ENCODE measurements around the gene UBLCP1. TPM values are rescaled to one million over a fixed set of nuclear protein-coding genes. Genes with fewer than 3 reads are reported as not detected.

UBLCP1 gene
- polyA plus RNA-seq, 2 of the 4 experiments (the other 2 are of a cell fraction) = 36.5 to 64.8 TPM

GRCh38 chr5:159274676-159275075 is 11.6 kb downstream of the UBLCP1 start:
- Histone ChIP-seq H3K27ac (no peak overlapping the region), H3K9me3 (no peaks in the 10 kb centered on the region), H3K4me2 (no peak overlapping the region), H3K4me3 (no peak overlapping the region), H3K4me1 (no peaks in the 10 kb centered on the region)
- POLR2A ChIA-PET = no interaction called here
- CTCF ChIA-PET = interaction anchor here (0.6 to 1.8 kb wide), 2 partner anchors 118 to 766 kb away, joined by 3 to 5 read pairs; no protein-coding TSS in a partner anchor
- DNase-seq (ENCODE audit: low read depth in 1 of 2, low spot score in 1 of 2) (no peak), ATAC-seq (no peak), FAIRE-seq (no peak)
- TF ChIP-seq KDM5A (IDR thresholded peaks at IDR 0.05) (no peak), CHD4 (IDR thresholded peaks at IDR 0.05; ENCODE audit: borderline replicate concordance) (no peak), EHF (CRISPR knock-in tag; IDR thresholded peaks at IDR 0.05) (no peak), MAFK (IDR thresholded peaks at IDR 0.05; ENCODE audit: partially characterized antibody) (no peak), ZFP36 (IDR thresholded peaks at IDR 0.05; ENCODE audit: borderline replicate concordance, partially characterized antibody) (no peak), ATOH8 (CRISPR knock-in tag; IDR thresholded peaks at IDR 0.05; ENCODE audit: low read depth) (no peak), HOXB5 (CRISPR knock-in tag; IDR thresholded peaks at IDR 0.05) (no peak), HDAC2 (IDR thresholded peaks at IDR 0.05) (no peak), MYC (IDR thresholded peaks at IDR 0.05; ENCODE audit: borderline replicate concordance, low read length) (no peak)

GRCh38 chr5:159286420-159287035 is 23.4 kb downstream of the UBLCP1 start:
- 67% methylated on average over 8 of the region's 8 CpGs for WGBS (ENCODE audit: missing lambda C conversion rate)
- DNase-seq (ENCODE audit: low read depth in 1 of 2, low spot score in 1 of 2) (peak in 1 of 2 experiments; percentile 35), FAIRE-seq (peak; percentile 65), ATAC-seq (peak in 1 of 2 experiments; percentile 57; a peak in 2 of 6 replicates)
- POLR2A ChIA-PET = interaction anchor here (0.5 to 0.6 kb wide), 2 partner anchors 96 to 168 kb away, joined by 3 to 4 read pairs; no protein-coding TSS in a partner anchor
- no peak overlapping the region for H3K4me2 ChIP-seq
- H3K9me3 ChIP-seq = no peaks in the 10 kb centered on the region
- H3K27ac ChIP-seq = no peak overlapping the region
- no peaks in the 10 kb centered on the region for H3K4me1 ChIP-seq
- H3K4me3 ChIP-seq = no peak overlapping the region
- no peak for TF ChIP-seq MAX (IDR thresholded peaks at IDR 0.05)
- TF ChIP-seq CTCF (IDR thresholded peaks at IDR 0.05) = peak; percentile 61
- no peak for TF ChIP-seq MYC (IDR thresholded peaks at IDR 0.05; ENCODE audit: borderline replicate concordance, low read length)
- no peak for TF ChIP-seq CHD2 (IDR thresholded peaks at IDR 0.05; ENCODE audit: low read length, partially characterized antibody)
- peak; percentile 59 for TF ChIP-seq SMC3 (IDR thresholded peaks at IDR 0.05)
- TF ChIP-seq HOXB13 (CRISPR knock-in tag; IDR thresholded peaks at IDR 0.05; ENCODE audit: low read depth) = no peak
- TF ChIP-seq KDM5A (IDR thresholded peaks at IDR 0.05) = no peak
- TF ChIP-seq RAD21 (conservative IDR thresholded peaks at IDR 0.05 in 1 of 2, IDR thresholded peaks at IDR 0.05 in 1 of 2) = peak; percentile 71 to 72
- CTCF ChIA-PET = interaction anchor here (0.7 to 3.5 kb wide), 17 partner anchors 9 to 700 kb away, joined by 3 to 16 read pairs (median 3); no protein-coding TSS in a partner anchor

- FAIRE-seq (no peak), DNase-seq (ENCODE audit: low read depth in 1 of 2, low spot score in 1 of 2) (no peak), ATAC-seq (no peak)
- H3K4me3 ChIP-seq = no peak overlapping the region
- 89% methylated on average over 4 of the region's 4 CpGs for WGBS (ENCODE audit: missing lambda C conversion rate)
- ChIA-PET POLR2A (no interaction called here), CTCF (interaction anchor here (1.4 to 2.0 kb wide), 4 partner anchors 20 to 696 kb away, joined by 4 to 12 read pairs (median 7); no protein-coding TSS in a partner anchor)
- H3K27ac ChIP-seq = no peak overlapping the region
- no peak overlapping the region for H3K4me2 ChIP-seq
- H3K4me1 ChIP-seq = no peaks in the 10 kb centered on the region
- H3K9me3 ChIP-seq = no peaks in the 10 kb centered on the region
- TF ChIP-seq HOXB5 (CRISPR knock-in tag; IDR thresholded peaks at IDR 0.05) (no peak), HMGXB4 (CRISPR knock-in tag; IDR thresholded peaks at IDR 0.05; ENCODE audit: borderline replicate concordance) (no peak), REST (IDR thresholded peaks at IDR 0.05) (no peak), USF2 (IDR thresholded peaks at IDR 0.05) (no peak), MAX (IDR thresholded peaks at IDR 0.05) (no peak), TP53 (CRISPR knock-in tag; IDR thresholded peaks at IDR 0.05) (no peak), NR3C1 (IDR thresholded peaks at IDR 0.05) (no peak), JUN (IDR thresholded peaks at IDR 0.05) (no peak)
These were observed 27.7 kb downstream of the UBLCP1 start for GRCh38 chr5:159290741-159291140.
